PC-9 (cell line): ENCODE data around the gene INAVA. TPM values are rescaled to one million over a fixed set of nuclear protein-coding genes. Genes with fewer than 3 reads are reported as not detected.

Experiments
- BruUV-seq: library from RNA; stranded (reverse); fragments of 400-500 nt; replicated peaks from 2 replicates; lab custom pipeline; 2021; lab: Mats Ljungman, UMichigan
- CTCF ChIA-PET: fragments of 300-600 bp; sonication (Branson Sonifier 250); formaldehyde crosslinking; loops from one replicate; lab custom pipeline; 2022; ENCODE audit warnings: antibody characterized with exemption; lab: Charles Lee
- POLR2A ChIA-PET: fragments of 300-600 bp; sonication (Branson Sonifier 250); formaldehyde crosslinking; loops from one replicate; lab custom pipeline; 2022; ENCODE audit warnings: antibody characterized with exemption; ENCODE audit not compliant: unreplicated experiment; lab: Charles Lee
- DNase-seq, 2 experiments: peaks; one replicate each; pipeline versions ENCODE4 v3.0.0 to v3.0.0-alpha.2; 2015 to 2022; ENCODE audit warnings: mixed read lengths in 1 of 2
- H2AFZ ChIP-seq: fragments of 200-600 bp; sonication (generic); 2 replicates; pipeline ENCODE4 v1.8.1; 2017; ENCODE audit warnings: antibody characterized with exemption
- H3F3A ChIP-seq: fragments of 200-600 bp; sonication (generic); 2 replicates; pipeline ENCODE4 v1.8.1; 2017; ENCODE audit warnings: antibody characterized with exemption, mild to moderate bottlenecking, low read depth; ENCODE audit not compliant: insufficient read depth
- H3K27ac ChIP-seq: fragments of 200-600 bp; sonication (generic); 2 replicates; pipeline ENCODE4 v1.6.1; 2016; ENCODE audit warnings: mixed run types
- H3K27me3 ChIP-seq: fragments of 200-600 bp; sonication (generic); 2 replicates; pipeline ENCODE4 v1.6.1; 2016; ENCODE audit warnings: low read depth, mixed run types; ENCODE audit not compliant: insufficient read depth
- H3K36me3 ChIP-seq: fragments of 200-600 bp; sonication (generic); 2 replicates; pipeline ENCODE4 v1.6.1; 2016; ENCODE audit warnings: low read depth, mixed run types
- H3K4me1 ChIP-seq: fragments of 200-600 bp; sonication (generic); replicated peaks from 2 replicates; pipeline ENCODE4 v1.6.1; 2016; ENCODE audit warnings: mixed run types; ENCODE audit not compliant: insufficient read depth
- H3K4me2 ChIP-seq: fragments of 200-600 bp; sonication (generic); 2 replicates; pipeline ENCODE4 v1.6.1; 2017; ENCODE audit warnings: mixed run types
- H3K4me3 ChIP-seq: fragments of 200-600 bp; sonication (generic); 2 replicates; pipeline ENCODE4 v1.6.1; 2016; ENCODE audit warnings: mixed run types
- H3K79me2 ChIP-seq: fragments of 200-600 bp; sonication (generic); 2 replicates; pipeline ENCODE4 v1.6.1; 2017; ENCODE audit warnings: low read depth, mixed run types
- H3K9me2 ChIP-seq: fragments of 200-600 bp; sonication (generic); 2 replicates; pipeline ENCODE4 v1.8.1; 2017; ENCODE audit warnings: mild to moderate bottlenecking; ENCODE audit not compliant: insufficient read depth
- H3K9me3 ChIP-seq: fragments of 200-600 bp; sonication (generic); 2 replicates; pipeline ENCODE4 v1.8.1; 2016; ENCODE audit warnings: low read depth; ENCODE audit not compliant: insufficient read depth
- H4K20me1 ChIP-seq: fragments of 200-600 bp; sonication (generic); 2 replicates; pipeline ENCODE4 v1.8.1; 2017; ENCODE audit not compliant: insufficient read depth
- EZH2 ChIP-seq: fragments of 200-600 bp; sonication (generic); IDR thresholded peaks from 2 replicates; pipeline ENCODE4 v1.8.0; 2017; ENCODE audit warnings: antibody characterized with exemption, low read depth
- intact Hi-C: fragments of 100-400 bp; cut with micrococcal nuclease; formaldehyde crosslinking; loops from one replicate; pipeline ENCODE4 v1.10.0; 2022; ENCODE audit not compliant: unreplicated experiment
- total RNA-seq: library from RNA; stranded (reverse); gene quantifications from 2 replicates; pipeline ENCODE4 v1.2.3, GENCODE V29; 2021
- TF ChIP-seq, protein P1 (sequence below): fragments of 200-600 bp; sonication (generic); conservative IDR thresholded peaks from 2 replicates; pipeline ENCODE4 v1.6.1; 2017; ENCODE audit warnings: mixed run types, antibody characterized with exemption, mild to moderate bottlenecking, moderate library complexity

INAVA gene
- total RNA-seq, 1 experiment from 2014 or later, result 49.8 TPM

DNA sequence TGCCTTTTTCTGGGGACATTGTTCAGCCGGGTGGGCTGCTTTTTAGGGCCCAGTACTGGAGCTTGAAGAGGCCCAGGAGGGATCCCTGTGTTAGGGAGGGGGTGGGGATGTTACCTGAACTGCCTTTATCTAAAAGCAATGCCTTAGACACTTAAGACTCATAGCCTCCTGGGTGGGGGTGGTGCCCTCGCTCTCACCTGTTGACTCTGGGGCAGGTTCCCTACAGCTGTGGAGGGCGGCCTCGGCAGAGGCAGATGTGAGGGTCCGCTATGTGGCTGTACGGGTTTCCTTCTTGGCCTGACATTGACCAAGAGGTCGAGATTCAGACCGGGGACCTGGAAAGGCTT, 716 bp downstream of the INAVA start:
- Histone ChIP-seq H3K9me3 (no peaks in the 10 kb centered on the region), H3K36me3 (peaks cover 24% of the 10 kb centered on the region; the same call in 1 of the 2 replicates), H3K4me3 (peak overlapping the region; percentile 74), H3K79me2 (peaks cover 42% of the 10 kb centered on the region), H3K4me2 (peak overlapping the region; percentile 99), H2AFZ (peak overlapping the region; percentile 73; the same call in 1 of the 2 replicates), H3K27me3 (no peaks in the 10 kb centered on the region), H3K9me2 (no peaks in the 10 kb centered on the region), H3K27ac (peak overlapping the region; percentile 86), H3F3A (peaks cover 38% of the 10 kb centered on the region), H3K4me1 (peaks cover 54% of the 10 kb centered on the region), H4K20me1 (peaks cover 12% of the 10 kb centered on the region)
- intact Hi-C loops, result loop anchor here (2.0 kb wide), 1 partner anchor 275 kb away; the partner anchor contains the start of gene KIF14
- DNase-seq, result peak; percentile 27 to 35
- ChIA-PET CTCF (interaction anchor here (0.6 kb wide), 1 partner anchor 213 kb away, joined by 4 read pairs; no protein-coding TSS in a partner anchor), POLR2A (interaction anchor here (0.5 kb wide), 1 partner anchor 231 kb away, joined by 3 read pairs; no protein-coding TSS in a partner anchor)
- TF ChIP-seq EZH2, result no peak
- TF ChIP-seq, protein P1, sequence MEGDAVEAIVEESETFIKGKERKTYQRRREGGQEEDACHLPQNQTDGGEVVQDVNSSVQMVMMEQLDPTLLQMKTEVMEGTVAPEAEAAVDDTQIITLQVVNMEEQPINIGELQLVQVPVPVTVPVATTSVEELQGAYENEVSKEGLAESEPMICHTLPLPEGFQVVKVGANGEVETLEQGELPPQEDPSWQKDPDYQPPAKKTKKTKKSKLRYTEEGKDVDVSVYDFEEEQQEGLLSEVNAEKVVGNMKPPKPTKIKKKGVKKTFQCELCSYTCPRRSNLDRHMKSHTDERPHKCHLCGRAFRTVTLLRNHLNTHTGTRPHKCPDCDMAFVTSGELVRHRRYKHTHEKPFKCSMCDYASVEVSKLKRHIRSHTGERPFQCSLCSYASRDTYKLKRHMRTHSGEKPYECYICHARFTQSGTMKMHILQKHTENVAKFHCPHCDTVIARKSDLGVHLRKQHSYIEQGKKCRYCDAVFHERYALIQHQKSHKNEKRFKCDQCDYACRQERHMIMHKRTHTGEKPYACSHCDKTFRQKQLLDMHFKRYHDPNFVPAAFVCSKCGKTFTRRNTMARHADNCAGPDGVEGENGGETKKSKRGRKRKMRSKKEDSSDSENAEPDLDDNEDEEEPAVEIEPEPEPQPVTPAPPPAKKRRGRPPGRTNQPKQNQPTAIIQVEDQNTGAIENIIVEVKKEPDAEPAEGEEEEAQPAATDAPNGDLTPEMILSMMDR, result peak; percentile 16; the same call in 1 of the 2 replicates
- BruUV-seq, result no TSS peak

DNA sequence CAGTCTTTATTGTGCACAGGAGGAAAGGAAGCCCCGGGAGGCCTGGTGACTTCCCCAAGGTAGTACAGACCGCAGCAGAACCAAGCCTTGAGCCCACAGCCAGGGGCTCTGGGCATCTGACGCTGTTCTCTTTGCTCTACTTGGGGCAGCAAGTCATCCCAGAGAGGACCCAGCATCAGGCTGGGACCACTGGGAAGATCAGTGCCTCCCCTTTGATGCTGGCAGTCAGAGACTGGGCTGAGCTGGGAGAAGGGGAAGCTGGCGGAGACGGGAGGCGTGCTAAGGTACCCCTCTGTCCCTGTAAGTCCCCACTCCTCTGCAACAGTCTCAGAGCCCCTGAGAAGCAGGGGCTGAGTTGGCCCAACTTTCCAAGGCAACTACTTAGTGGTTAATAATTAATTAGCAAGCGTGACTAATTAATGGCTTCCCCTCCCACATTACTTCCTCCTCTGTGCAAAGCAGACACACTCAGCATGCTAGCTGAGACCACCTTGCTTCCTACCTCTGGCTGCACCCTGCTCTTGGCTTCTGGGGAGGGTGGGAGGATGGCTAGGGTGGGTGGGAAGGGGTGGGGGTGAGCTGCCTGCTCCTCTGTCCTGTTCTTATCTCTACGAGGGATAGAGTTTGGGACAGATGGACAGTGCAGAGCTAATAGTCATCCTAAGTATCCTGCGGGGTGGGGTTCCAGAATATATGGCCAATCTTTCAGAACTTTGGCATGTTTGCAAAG, 1.3 kb downstream of the INAVA start:
- TF ChIP-seq EZH2, result no peak
- TF ChIP-seq, protein P1, result no peak
- H2AFZ ChIP-seq, result peak overlapping the region; percentile 73; the same call in 1 of the 2 replicates
- H3K27me3 ChIP-seq, result no peaks in the 10 kb centered on the region
- intact Hi-C loops, result loop anchor here (2.0 kb wide), 1 partner anchor 275 kb away; the partner anchor contains the start of gene KIF14
- peaks cover 12% of the 10 kb centered on the region for H4K20me1 ChIP-seq
- CTCF ChIA-PET, result interaction anchor here (0.6 kb wide), 1 partner anchor 213 kb away, joined by 4 read pairs; no protein-coding TSS in a partner anchor
- peaks cover 38% of the 10 kb centered on the region for H3F3A ChIP-seq
- no peaks in the 10 kb centered on the region for H3K9me2 ChIP-seq
- POLR2A ChIA-PET, result interaction anchor here (0.6 kb wide), 3 partner anchors 9 to 18 kb away, joined by 3 to 8 read pairs (median 5); no protein-coding TSS in a partner anchor
- no peak for DNase-seq
- H3K36me3 ChIP-seq, result peaks cover 24% of the 10 kb centered on the region; the same call in 1 of the 2 replicates
- H3K79me2 ChIP-seq, result peaks cover 42% of the 10 kb centered on the region
- peak overlapping the region; percentile 99 for H3K4me2 ChIP-seq
- BruUV-seq, result TSS peak; percentile 69
- peak overlapping the region; percentile 86 for H3K27ac ChIP-seq
- H3K4me3 ChIP-seq, result peak overlapping the region; percentile 74
- H3K9me3 ChIP-seq, result no peaks in the 10 kb centered on the region
- peaks cover 51% of the 10 kb centered on the region for H3K4me1 ChIP-seq

GRCh38 chr1:200896531-200897196, 2.0 kb downstream of the INAVA start:
- Histone ChIP-seq H3K27ac (peak overlapping the region; percentile 86), H3K27me3 (no peaks in the 10 kb centered on the region), H3K4me3 (peak overlapping the region; percentile 74), H3F3A (peaks cover 38% of the 10 kb centered on the region), H3K9me3 (no peaks in the 10 kb centered on the region), H2AFZ (no peak overlapping the region), H3K79me2 (peaks cover 42% of the 10 kb centered on the region), H3K36me3 (peaks cover 30% of the 10 kb centered on the region; the same call in 1 of the 2 replicates), H4K20me1 (peaks cover 12% of the 10 kb centered on the region), H3K4me2 (peak overlapping the region; percentile 99), H3K4me1 (peaks cover 45% of the 10 kb centered on the region), H3K9me2 (no peaks in the 10 kb centered on the region)
- intact Hi-C loops, result no loop called here
- TF ChIP-seq, protein P1, result no peak
- no peak for TF ChIP-seq EZH2
- DNase-seq, result peak; percentile 85 to 92
- POLR2A ChIA-PET, result interaction anchor here (0.6 kb wide), 3 partner anchors 9 to 19 kb away, joined by 3 to 8 read pairs (median 5); no protein-coding TSS in a partner anchor
- CTCF ChIA-PET, result no interaction called here
- no TSS peak for BruUV-seq
